Loucy (cell line): ENCODE measurements around the gene ALMS1.
"Not testable (repeated sequence)": the region's sequence is repeated elsewhere in the genome, so short reads cannot be mapped to it uniquely, and the experiment has no call there.

Experiments
- H2AFZ ChIP-seq: fragments of 200-600 bp; sonication (generic); 2 replicates; pipeline ENCODE4 v1.6.0; 2016; ENCODE audit warnings: antibody characterized with exemption, mild to moderate bottlenecking, low read length, moderate library complexity
- H3F3A ChIP-seq: fragments of 200-600 bp; 2 replicates; pipeline ENCODE4 v1.6.0; 2016; ENCODE audit warnings: antibody characterized with exemption, low read depth, mild to moderate bottlenecking
- H3K27me3 ChIP-seq: fragments of 200-600 bp; sonication (generic); 2 replicates; pipeline ENCODE4 v1.6.1; 2014; ENCODE audit warnings: low read length, mild to moderate bottlenecking; ENCODE audit not compliant: insufficient read depth, poor library complexity, severe bottlenecking
- H3K36me3 ChIP-seq: fragments of 200-600 bp; sonication (generic); 2 replicates; pipeline ENCODE4 v1.6.1; 2016; ENCODE audit warnings: low read length; ENCODE audit not compliant: insufficient read depth
- H3K4me1 ChIP-seq: fragments of 200-600 bp; sonication (generic); 2 replicates; pipeline ENCODE4 v1.5.1; 2014; ENCODE audit warnings: low read length, mild to moderate bottlenecking; ENCODE audit not compliant: insufficient read depth, poor library complexity, severe bottlenecking
- H3K4me2 ChIP-seq: fragments of 200-600 bp; sonication (generic); 2 replicates; pipeline ENCODE4 v1.6.0; 2014; ENCODE audit warnings: antibody characterized with exemption, low read length, low read depth, mild to moderate bottlenecking; ENCODE audit not compliant: poor library complexity, severe bottlenecking
- H3K4me3 ChIP-seq: fragments of 200-600 bp; sonication (generic); 2 replicates; pipeline ENCODE4 v1.5.1; 2014; ENCODE audit warnings: low read length, mild to moderate bottlenecking, mixed read lengths; ENCODE audit not compliant: poor library complexity, severe bottlenecking
- H3K79me2 ChIP-seq: fragments of 200-600 bp; sonication (generic); 2 replicates; pipeline ENCODE4 v1.6.1; 2014; ENCODE audit warnings: low read length; ENCODE audit not compliant: insufficient read depth
- H3K9ac ChIP-seq: fragments of 200-600 bp; sonication (generic); 2 replicates; pipeline ENCODE4 v1.6.0; 2014; ENCODE audit warnings: mild to moderate bottlenecking, low read depth, low read length, moderate library complexity; ENCODE audit not compliant: poor library complexity, severe bottlenecking
- H3K9me2 ChIP-seq: fragments of 200-600 bp; sonication (generic); replicated peaks from 2 replicates; pipeline ENCODE4 v1.6.1; 2016; ENCODE audit warnings: low read depth, low read length, mixed read lengths
- H3K9me3 ChIP-seq: fragments of 200-600 bp; sonication (generic); 2 replicates; pipeline ENCODE4 v1.6.1; 2014; ENCODE audit warnings: mild to moderate bottlenecking, antibody characterized with exemption, low read length, low read depth; ENCODE audit not compliant: insufficient read depth
- H4K20me1 ChIP-seq: fragments of 200-600 bp; sonication (generic); 2 replicates; pipeline ENCODE4 v1.6.0; 2014; ENCODE audit warnings: antibody characterized with exemption, low read length, mild to moderate bottlenecking; ENCODE audit not compliant: insufficient read depth, poor library complexity, severe bottlenecking
- CTCF ChIP-seq: fragments of 200-600 bp; sonication (generic); conservative IDR thresholded peaks from 2 replicates; pipeline ENCODE4 v1.5.1; 2014; ENCODE audit warnings: mild to moderate bottlenecking, antibody characterized with exemption, low read length
- EZH2phosphoT487 ChIP-seq: fragments of 200-600 bp; IDR thresholded peaks from 2 replicates; pipeline ENCODE4 v1.6.1; 2018; ENCODE audit warnings: antibody characterized with exemption, mild to moderate bottlenecking, moderate library complexity, borderline replicate concordance

ALMS1 gene

GRCh38 chr2:73457982-73458381, 72.3 kb downstream of the ALMS1 start:
- H3K4me2 ChIP-seq: no peak overlapping the region
- no peaks in the 10 kb centered on the region for H3K4me1 ChIP-seq
- no peak overlapping the region for H2AFZ ChIP-seq
- H3K9ac ChIP-seq: no peak overlapping the region
- peaks cover 24% of the 10 kb centered on the region; the same call in 1 of the 2 replicates for H3K36me3 ChIP-seq
- H3K27me3 ChIP-seq: no peaks in the 10 kb centered on the region
- H3K9me3 ChIP-seq: no peaks in the 10 kb centered on the region
- H3F3A ChIP-seq: no peaks in the 10 kb centered on the region
- H3K79me2 ChIP-seq: no peaks in the 10 kb centered on the region
- TF ChIP-seq CTCF (no peak), EZH2phosphoT487 (no peak)
- H3K9me2 ChIP-seq: no peaks in the 10 kb centered on the region
- H3K4me3 ChIP-seq: no peak overlapping the region
- no peaks in the 10 kb centered on the region for H4K20me1 ChIP-seq

- not testable (repeated sequence) for H3K4me3 ChIP-seq, H3K4me1 ChIP-seq, H3K9ac ChIP-seq, H3K9me3 ChIP-seq, H3K27me3 ChIP-seq, H3K4me2 ChIP-seq, H3K9me2 ChIP-seq, H4K20me1 ChIP-seq, H3F3A ChIP-seq, H2AFZ ChIP-seq, H3K79me2 ChIP-seq
- peaks cover 10% of the 10 kb centered on the region; the same call in 1 of the 2 replicates for H3K36me3 ChIP-seq
Measured at GRCh38 chr2:73462388-73462787, 76.8 kb downstream of the ALMS1 start.

GRCh38 chr2:73468376-73468775, 82.7 kb downstream of the ALMS1 start:
- H4K20me1 ChIP-seq: no peaks in the 10 kb centered on the region
- no peaks in the 10 kb centered on the region for H3K9me2 ChIP-seq
- TF ChIP-seq EZH2phosphoT487: no peak
- TF ChIP-seq CTCF: no peak
- no peaks in the 10 kb centered on the region for H3K4me1 ChIP-seq
- H3K36me3 ChIP-seq: no peaks in the 10 kb centered on the region
- no peak overlapping the region for H3K4me2 ChIP-seq
- no peak overlapping the region for H3K4me3 ChIP-seq
- H2AFZ ChIP-seq: no peak overlapping the region
- no peaks in the 10 kb centered on the region for H3K79me2 ChIP-seq
- no peaks in the 10 kb centered on the region for H3K9me3 ChIP-seq
- H3K27me3 ChIP-seq: no peaks in the 10 kb centered on the region
- H3F3A ChIP-seq: no peaks in the 10 kb centered on the region
- no peak overlapping the region for H3K9ac ChIP-seq

- H3K4me2 ChIP-seq, H3K27me3 ChIP-seq, H3F3A ChIP-seq, H4K20me1 ChIP-seq, H3K4me1 ChIP-seq, H3K79me2 ChIP-seq, H3K9me2 ChIP-seq, H3K9ac ChIP-seq, H2AFZ ChIP-seq, H3K4me3 ChIP-seq: not testable (repeated sequence)
- H3K36me3 ChIP-seq: peaks cover 17% of the 10 kb centered on the region; the same call in 1 of the 2 replicates
- peaks cover 13% of the 10 kb centered on the region; the same call in 1 of the 2 replicates for H3K9me3 ChIP-seq
Measured at GRCh38 chr2:73483874-73484273, 98.2 kb downstream of the ALMS1 start.
